ENCODE data around the gene EFNA5.

The EFNA5 gene

GRCh38 chr5:107428303-107428813 is 242.4 kb downstream of the EFNA5 start:
- no peak for DNase-seq (ENCODE audit: low read depth, low spot score)

- no peak for DNase-seq (ENCODE audit: low read depth, low spot score)
Observed at GRCh38 chr5:107426872-107427271, 243.9 kb downstream of the EFNA5 start.

GRCh38 chr5:107426209-107426608 is 244.5 kb downstream of the EFNA5 start:
- DNase-seq (ENCODE audit: low read depth, low spot score): no peak

GRCh38 chr5:107425541-107426031 is 245.2 kb downstream of the EFNA5 start:
- no peak for DNase-seq (ENCODE audit: low read depth, low spot score)

GRCh38 chr5:107424491-107424890 is 246.2 kb downstream of the EFNA5 start:
- DNase-seq (ENCODE audit: low read depth, low spot score): no peak

GRCh38 chr5:107422494-107422893 is 248.2 kb downstream of the EFNA5 start:
- no peak for DNase-seq (ENCODE audit: low read depth, low spot score)

GRCh38 chr5:107419498-107419897 is 251.2 kb downstream of the EFNA5 start:
- DNase-seq (ENCODE audit: low read depth, low spot score): no peak

- no peak for DNase-seq (ENCODE audit: low read depth, low spot score)
Observed at GRCh38 chr5:107418902-107419301, 251.8 kb downstream of the EFNA5 start.

GRCh38 chr5:107418071-107418470 is 252.7 kb downstream of the EFNA5 start:
- no peak for DNase-seq (ENCODE audit: low read depth, low spot score)

- no peak for DNase-seq (ENCODE audit: low read depth, low spot score)
Observed at GRCh38 chr5:107415762-107416161, 255.0 kb downstream of the EFNA5 start.

GRCh38 chr5:107414802-107415201 is 255.9 kb downstream of the EFNA5 start:
- no peak for DNase-seq (ENCODE audit: low read depth, low spot score)

- no peak for DNase-seq (ENCODE audit: low read depth, low spot score)
Observed at GRCh38 chr5:107413754-107414153, 257.0 kb downstream of the EFNA5 start.

GRCh38 chr5:107408564-107408963 is 262.2 kb downstream of the EFNA5 start:
- no peak for DNase-seq (ENCODE audit: low read depth, low spot score)

GRCh38 chr5:107407713-107408298 is 262.9 kb downstream of the EFNA5 start:
- no peak for DNase-seq (ENCODE audit: low read depth, low spot score)

GRCh38 chr5:107404595-107405374 is 266.0 kb downstream of the EFNA5 start:
- no peak for DNase-seq (ENCODE audit: low read depth, low spot score)

- no peak for DNase-seq (ENCODE audit: low read depth, low spot score)
Observed at GRCh38 chr5:107403228-107403953, 267.3 kb downstream of the EFNA5 start.

- no peak for DNase-seq (ENCODE audit: low read depth, low spot score)
Observed at GRCh38 chr5:107402434-107403227, 268.1 kb downstream of the EFNA5 start.

GRCh38 chr5:107401470-107402122 is 269.1 kb downstream of the EFNA5 start:
- DNase-seq (ENCODE audit: low read depth, low spot score): no peak

GRCh38 chr5:107400328-107400727 is 270.4 kb downstream of the EFNA5 start:
- no peak for DNase-seq (ENCODE audit: low read depth, low spot score)

- no peak for DNase-seq (ENCODE audit: low read depth, low spot score)
Observed at GRCh38 chr5:107398703-107399102, 272.0 kb downstream of the EFNA5 start.

- DNase-seq (ENCODE audit: low read depth, low spot score): no peak
Observed at GRCh38 chr5:107396351-107396690, 274.4 kb downstream of the EFNA5 start.
